ENCODE results near the gene ARHGAP26. TPM values are rescaled to one million over a fixed set of nuclear protein-coding genes. Genes with fewer than 3 reads are reported as not detected.

ARHGAP26 gene
- total and polyA plus RNA-seq, 4 donors = 1.8 to 16.7 (median 4.1) TPM

DNA sequence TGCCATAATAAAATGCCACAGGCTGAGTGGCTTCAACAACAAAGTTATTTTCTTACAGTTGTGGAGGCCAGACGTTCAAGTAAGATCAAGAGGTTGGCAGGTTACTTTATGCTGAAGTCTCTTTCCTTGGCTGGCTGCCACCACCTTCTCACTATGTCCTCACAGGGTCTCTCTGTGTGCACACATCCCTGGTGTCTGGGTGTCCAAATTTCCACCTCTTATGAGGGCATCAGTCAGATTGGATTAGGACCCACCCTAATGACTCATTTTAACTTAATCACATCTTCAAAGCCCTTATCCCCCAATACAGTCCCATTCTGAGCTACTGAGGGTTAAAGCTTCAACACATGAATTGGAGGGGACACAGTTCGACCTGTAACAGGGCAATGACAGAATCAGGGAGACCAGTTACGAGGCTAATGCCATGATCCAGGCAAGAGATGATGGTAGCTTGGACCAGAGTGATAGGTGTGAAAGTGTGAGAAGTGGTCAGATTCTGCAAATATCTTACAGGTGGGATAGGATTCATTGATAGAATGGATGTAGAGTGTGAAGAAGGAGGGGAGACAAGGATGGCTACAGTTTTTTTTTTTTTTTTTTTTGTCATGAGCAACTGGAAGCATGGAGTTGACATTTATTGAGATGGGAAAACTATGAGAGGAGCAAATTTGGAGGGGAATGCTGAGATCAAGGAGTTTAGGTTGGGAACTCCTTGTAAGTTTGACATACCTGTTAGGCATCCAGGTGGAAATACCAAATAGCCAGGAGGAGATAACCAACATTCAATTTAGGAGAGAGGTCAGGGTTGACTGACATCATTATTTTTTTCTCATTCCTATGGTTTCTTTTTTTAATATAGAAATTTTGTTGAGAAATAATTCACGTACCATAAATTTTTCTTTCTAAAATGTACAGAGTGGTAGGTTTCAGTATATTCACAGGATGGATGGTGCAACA is 44.7 kb upstream of the ARHGAP26 start (continued):
- TF ChIP-seq, protein P1, sequence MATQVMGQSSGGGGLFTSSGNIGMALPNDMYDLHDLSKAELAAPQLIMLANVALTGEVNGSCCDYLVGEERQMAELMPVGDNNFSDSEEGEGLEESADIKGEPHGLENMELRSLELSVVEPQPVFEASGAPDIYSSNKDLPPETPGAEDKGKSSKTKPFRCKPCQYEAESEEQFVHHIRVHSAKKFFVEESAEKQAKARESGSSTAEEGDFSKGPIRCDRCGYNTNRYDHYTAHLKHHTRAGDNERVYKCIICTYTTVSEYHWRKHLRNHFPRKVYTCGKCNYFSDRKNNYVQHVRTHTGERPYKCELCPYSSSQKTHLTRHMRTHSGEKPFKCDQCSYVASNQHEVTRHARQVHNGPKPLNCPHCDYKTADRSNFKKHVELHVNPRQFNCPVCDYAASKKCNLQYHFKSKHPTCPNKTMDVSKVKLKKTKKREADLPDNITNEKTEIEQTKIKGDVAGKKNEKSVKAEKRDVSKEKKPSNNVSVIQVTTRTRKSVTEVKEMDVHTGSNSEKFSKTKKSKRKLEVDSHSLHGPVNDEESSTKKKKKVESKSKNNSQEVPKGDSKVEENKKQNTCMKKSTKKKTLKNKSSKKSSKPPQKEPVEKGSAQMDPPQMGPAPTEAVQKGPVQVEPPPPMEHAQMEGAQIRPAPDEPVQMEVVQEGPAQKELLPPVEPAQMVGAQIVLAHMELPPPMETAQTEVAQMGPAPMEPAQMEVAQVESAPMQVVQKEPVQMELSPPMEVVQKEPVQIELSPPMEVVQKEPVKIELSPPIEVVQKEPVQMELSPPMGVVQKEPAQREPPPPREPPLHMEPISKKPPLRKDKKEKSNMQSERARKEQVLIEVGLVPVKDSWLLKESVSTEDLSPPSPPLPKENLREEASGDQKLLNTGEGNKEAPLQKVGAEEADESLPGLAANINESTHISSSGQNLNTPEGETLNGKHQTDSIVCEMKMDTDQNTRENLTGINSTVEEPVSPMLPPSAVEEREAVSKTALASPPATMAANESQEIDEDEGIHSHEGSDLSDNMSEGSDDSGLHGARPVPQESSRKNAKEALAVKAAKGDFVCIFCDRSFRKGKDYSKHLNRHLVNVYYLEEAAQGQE (IDR thresholded peaks at IDR 0.05) = no peak
- TF ChIP-seq JUND (IDR thresholded peaks at IDR 0.05) = no peak
- TF ChIP-seq RAD21 (IDR thresholded peaks at IDR 0.05) = no peak
- no peak for TF ChIP-seq ATF3 (IDR thresholded peaks at IDR 0.05)
- TF ChIP-seq TAF1 (conservative IDR thresholded peaks at IDR 0.05) = no peak
- no peak for TF ChIP-seq GABPA (IDR thresholded peaks at IDR 0.05 in 1 of 2, conservative IDR thresholded peaks at IDR 0.05 in 1 of 2)

- Histone ChIP-seq H3K9me3 (ENCODE audit: control insufficient read depth in 4 of 4, low read length in 3 of 4) (no peaks in the 10 kb centered on the region), H3K36me3 (ENCODE audit: control insufficient read depth in 4 of 4, insufficient read depth in 3 of 4, low read depth in 1 of 4, low read length in 3 of 4) (no peaks in the 10 kb centered on the region), H3K27me3 (ENCODE audit: control insufficient read depth in 4 of 4, insufficient read depth in 4 of 4, low read length in 3 of 4) (no peaks in the 10 kb centered on the region), H3K27ac (ENCODE audit: low read depth in 1 of 2, low read length in 2 of 2) (no peak overlapping the region), H3K4me1 (ENCODE audit: control insufficient read depth in 4 of 4, insufficient read depth in 4 of 4, low read length in 3 of 4) (peaks cover 0 to under 1% (median 0%) of the 10 kb centered on the region in 4 donors), H3K4me3 (ENCODE audit: low read depth in 1 of 3, low read length in 3 of 3) (no peak overlapping the region), H3K9ac (ENCODE audit: low read depth in 1 of 2, low read length in 2 of 2) (no peak overlapping the region)
- TF ChIP-seq GABPA (IDR thresholded peaks at IDR 0.05 in 1 of 2, conservative IDR thresholded peaks at IDR 0.05 in 1 of 2) = no peak
- no peak for TF ChIP-seq RAD21 (IDR thresholded peaks at IDR 0.05)
- no peak for TF ChIP-seq TAF1 (conservative IDR thresholded peaks at IDR 0.05)
- TF ChIP-seq, protein P1 (IDR thresholded peaks at IDR 0.05) = no peak
- no peak for TF ChIP-seq RXRA (IDR thresholded peaks at IDR 0.05)
- no peak for TF ChIP-seq ATF3 (IDR thresholded peaks at IDR 0.05)
- no peak for TF ChIP-seq SP1 (IDR thresholded peaks at IDR 0.05)
- TF ChIP-seq, protein P2, sequence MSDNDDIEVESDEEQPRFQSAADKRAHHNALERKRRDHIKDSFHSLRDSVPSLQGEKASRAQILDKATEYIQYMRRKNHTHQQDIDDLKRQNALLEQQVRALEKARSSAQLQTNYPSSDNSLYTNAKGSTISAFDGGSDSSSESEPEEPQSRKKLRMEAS (IDR thresholded peaks at IDR 0.05) = no peak
- TF ChIP-seq ZBTB33 (IDR thresholded peaks at IDR 0.05) = no peak
- TF ChIP-seq FOXA1 (IDR thresholded peaks at IDR 0.05) = no peak
- TF ChIP-seq, protein P3, sequence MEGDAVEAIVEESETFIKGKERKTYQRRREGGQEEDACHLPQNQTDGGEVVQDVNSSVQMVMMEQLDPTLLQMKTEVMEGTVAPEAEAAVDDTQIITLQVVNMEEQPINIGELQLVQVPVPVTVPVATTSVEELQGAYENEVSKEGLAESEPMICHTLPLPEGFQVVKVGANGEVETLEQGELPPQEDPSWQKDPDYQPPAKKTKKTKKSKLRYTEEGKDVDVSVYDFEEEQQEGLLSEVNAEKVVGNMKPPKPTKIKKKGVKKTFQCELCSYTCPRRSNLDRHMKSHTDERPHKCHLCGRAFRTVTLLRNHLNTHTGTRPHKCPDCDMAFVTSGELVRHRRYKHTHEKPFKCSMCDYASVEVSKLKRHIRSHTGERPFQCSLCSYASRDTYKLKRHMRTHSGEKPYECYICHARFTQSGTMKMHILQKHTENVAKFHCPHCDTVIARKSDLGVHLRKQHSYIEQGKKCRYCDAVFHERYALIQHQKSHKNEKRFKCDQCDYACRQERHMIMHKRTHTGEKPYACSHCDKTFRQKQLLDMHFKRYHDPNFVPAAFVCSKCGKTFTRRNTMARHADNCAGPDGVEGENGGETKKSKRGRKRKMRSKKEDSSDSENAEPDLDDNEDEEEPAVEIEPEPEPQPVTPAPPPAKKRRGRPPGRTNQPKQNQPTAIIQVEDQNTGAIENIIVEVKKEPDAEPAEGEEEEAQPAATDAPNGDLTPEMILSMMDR (IDR thresholded peaks at IDR 0.05; ENCODE audit: low read depth, low read length, missing input control) = no peak
- TF ChIP-seq NR2F2 (IDR thresholded peaks at IDR 0.05) = no peak
- no peak for TF ChIP-seq EGR1 (IDR thresholded peaks at IDR 0.05; ENCODE audit: low read depth in 2 of 2)
- no peak for TF ChIP-seq JUND (IDR thresholded peaks at IDR 0.05)
- no peak for TF ChIP-seq HNF4A (conservative IDR thresholded peaks at IDR 0.05)
- 85% methylated on average over 2 of the region's 2 CpGs for WGBS
- DNase-seq (ENCODE audit: low spot score) = no peak
Measured at GRCh38 chr5:142726188-142726731, 43.9 kb upstream of the ARHGAP26 start.

All from liver (tissue), 9 donors.